ENCODE measurements around the gene KLRF1. TPM values are rescaled to one million over a fixed set of nuclear protein-coding genes. Genes with fewer than 3 reads are reported as not detected.

KLRF1 gene
- total RNA-seq, 2 experiments from 2014 or later = 0.42 TPM; not detected in 1

Other genes starting within 250 kb of the KLRF1 start
- gene KLRB1, start 219.6 kb upstream of the KLRF1 start, total RNA-seq = 1 to 10 TPM; 6.0 to 6.3 TPM
- gene CLEC2D, start 157.8 kb upstream of the KLRF1 start, total RNA-seq = 100 to 1,000 TPM; 277 to 282 TPM
- gene CLECL1, start 94.4 kb upstream of the KLRF1 start, total RNA-seq = 1 to 10 TPM; 1.3 to 1.6 TPM
- gene CD69, start 66.6 kb upstream of the KLRF1 start, total RNA-seq = 100 to 1,000 TPM; 115 to 116 TPM
- gene CLEC2B, start 41.9 kb downstream of the KLRF1 start, total RNA-seq = 10 to 100 TPM; 55.2 to 58.8 TPM
- gene KLRF2, start 54.0 kb downstream of the KLRF1 start, total RNA-seq = under 1 TPM; 0.79 to 0.94 TPM
- not detected for gene CLEC2A, start 104.9 kb downstream of the KLRF1 start, total RNA-seq
- 1 to 10 TPM; 4.8 to 6.3 TPM for gene CLEC12A, start 143.9 kb downstream of the KLRF1 start, total RNA-seq
- not detected for gene CLEC1B, start 171.6 kb downstream of the KLRF1 start, total RNA-seq
- under 1 TPM; 0.31 to 0.87 TPM for gene CLEC12B, start 183.1 kb downstream of the KLRF1 start, total RNA-seq
- not detected for gene CLEC9A, start 203.2 kb downstream of the KLRF1 start, total RNA-seq

All from activated CD8-positive, alpha-beta T cell treated with anti-CD3 and anti-CD28 coated beads, Interleukin-2, amount 10 ng/mL, durations not matched to agents 7 days and 5 days (primary cell).